GM21529 (cell line): Measurements from ENCODE around the gene RUNDC3A.
A peak's percentile ranks its signal among the peaks of the same experiment; 100 is the strongest.
"Not testable (repeated sequence)": the region's sequence is repeated elsewhere in the genome, so short reads cannot be mapped to it uniquely, and the experiment has no call there.

Experiments used
- ATAC-seq: cut with Tn5 transposase; IDR thresholded peaks from one replicate; pipeline ENCODE4 v1.9.1; 2021; ENCODE audit not compliant: unreplicated experiment

The RUNDC3A gene

GRCh38 chr17:44343510-44344209 is 35.3 kb downstream of the RUNDC3A start:
- ATAC-seq, result no peak

DNA sequence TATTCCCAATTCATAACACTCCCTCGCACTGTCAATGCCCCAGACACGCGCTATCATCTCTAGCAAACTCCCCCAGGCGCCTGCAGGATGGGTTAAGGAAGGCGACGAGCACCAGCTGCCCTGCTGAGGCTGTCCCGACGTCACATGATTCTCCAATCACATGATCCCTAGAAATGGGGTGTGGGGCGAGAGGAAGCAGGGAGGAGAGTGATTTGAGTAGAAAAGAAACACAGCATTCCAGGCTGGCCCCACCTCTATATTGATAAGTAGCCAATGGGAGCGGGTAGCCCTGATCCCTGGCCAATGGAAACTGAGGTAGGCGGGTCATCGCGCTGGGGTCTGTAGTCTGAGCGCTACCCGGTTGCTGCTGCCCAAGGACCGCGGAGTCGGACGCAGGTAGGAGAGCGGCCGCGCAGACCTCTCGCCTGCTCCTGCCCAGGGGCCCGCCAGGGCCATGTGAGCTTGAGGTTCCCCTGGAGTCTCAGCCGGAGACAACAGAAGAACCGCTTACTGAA is 36.6 kb downstream of the RUNDC3A start, which contains the start of gene GRN:
GRN (plus strand) TSS at position 364 of the 515 bp plus-strand sequence. CDS start 3,863 bp downstream, outside the sequence.
- peak; percentile 63 for ATAC-seq

- no peak for ATAC-seq
Observed at GRCh38 chr17:44345454-44346026, 37.1 kb downstream of the RUNDC3A start.

DNA sequence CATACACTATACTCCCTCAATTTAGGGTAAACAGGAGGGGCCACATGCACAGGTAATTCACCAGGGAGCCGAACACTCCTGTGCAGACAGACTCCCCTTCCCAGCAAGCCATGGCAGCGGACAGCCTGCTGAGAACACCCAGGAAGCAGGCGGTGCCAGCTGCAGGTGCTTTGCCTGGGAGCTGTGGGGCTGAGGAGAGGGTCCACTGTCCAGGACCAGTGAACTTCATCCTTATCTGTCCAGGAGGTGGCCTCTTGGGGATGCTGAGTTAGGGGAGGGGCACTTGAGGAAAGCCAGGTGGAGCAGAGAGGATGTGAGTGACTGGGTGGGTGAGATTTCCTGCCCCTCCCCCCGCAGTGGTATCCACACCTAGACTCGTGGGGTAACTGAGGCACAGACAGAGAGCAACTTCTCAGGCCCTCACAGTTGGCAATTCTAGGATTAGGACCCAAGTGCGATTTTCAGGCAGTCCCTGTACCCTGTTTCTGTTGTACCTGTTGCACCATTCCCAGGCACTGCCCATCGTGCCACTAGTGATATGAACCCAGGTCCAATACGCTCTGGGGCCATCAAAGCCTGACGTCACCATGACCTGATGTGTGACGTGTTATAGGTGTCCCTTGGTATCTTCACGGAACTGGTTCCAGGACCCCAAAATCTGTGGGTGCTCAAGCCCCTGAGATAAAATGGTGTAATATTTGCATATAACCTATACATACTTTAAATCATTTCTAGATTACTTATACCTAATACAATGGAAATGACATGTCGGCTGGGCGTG is 37.9 kb downstream of the RUNDC3A start:
- ATAC-seq, result no peak

- ATAC-seq, result not testable (repeated sequence)
Observed at GRCh38 chr17:44347206-44348055, 39.0 kb downstream of the RUNDC3A start.

- peak; percentile 41 for ATAC-seq
Observed at GRCh38 chr17:44348234-44348987, 40.0 kb downstream of the RUNDC3A start.

- no peak for ATAC-seq
Observed at GRCh38 chr17:44348988-44349364, 40.6 kb downstream of the RUNDC3A start.

GRCh38 chr17:44349553-44350070 is 41.2 kb downstream of the RUNDC3A start:
- ATAC-seq, result no peak

DNA sequence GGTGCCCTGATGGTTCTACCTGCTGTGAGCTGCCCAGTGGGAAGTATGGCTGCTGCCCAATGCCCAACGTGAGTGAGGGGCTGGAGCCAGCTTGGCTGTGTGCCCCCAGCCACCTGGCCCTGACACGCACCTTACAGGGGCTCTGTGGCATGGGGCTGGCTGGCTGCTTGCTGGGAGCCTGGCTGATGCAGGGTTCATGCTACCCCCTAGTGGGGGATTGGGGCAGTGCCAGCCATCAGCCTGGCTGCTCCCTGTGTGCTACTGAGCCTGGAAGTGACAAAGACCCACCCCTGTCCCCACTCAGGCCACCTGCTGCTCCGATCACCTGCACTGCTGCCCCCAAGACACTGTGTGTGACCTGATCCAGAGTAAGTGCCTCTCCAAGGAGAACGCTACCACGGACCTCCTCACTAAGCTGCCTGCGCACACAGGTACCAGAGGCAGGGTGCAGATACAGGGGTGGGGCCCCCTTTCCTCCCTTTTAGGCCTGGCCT is 42.4 kb downstream of the RUNDC3A start:
- no peak for ATAC-seq

DNA sequence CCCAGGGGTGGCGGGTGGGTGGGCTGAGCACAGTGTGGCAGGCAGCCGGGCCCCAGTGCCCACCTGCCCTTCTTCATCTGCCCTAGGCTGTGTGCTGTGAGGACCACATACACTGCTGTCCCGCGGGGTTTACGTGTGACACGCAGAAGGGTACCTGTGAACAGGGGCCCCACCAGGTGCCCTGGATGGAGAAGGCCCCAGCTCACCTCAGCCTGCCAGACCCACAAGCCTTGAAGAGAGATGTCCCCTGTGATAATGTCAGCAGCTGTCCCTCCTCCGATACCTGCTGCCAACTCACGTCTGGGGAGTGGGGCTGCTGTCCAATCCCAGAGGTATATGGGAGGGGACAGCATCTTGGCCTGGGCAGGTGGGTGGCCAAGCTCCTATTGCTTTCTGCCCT is 43.1 kb downstream of the RUNDC3A start:
- no peak for ATAC-seq

DNA sequence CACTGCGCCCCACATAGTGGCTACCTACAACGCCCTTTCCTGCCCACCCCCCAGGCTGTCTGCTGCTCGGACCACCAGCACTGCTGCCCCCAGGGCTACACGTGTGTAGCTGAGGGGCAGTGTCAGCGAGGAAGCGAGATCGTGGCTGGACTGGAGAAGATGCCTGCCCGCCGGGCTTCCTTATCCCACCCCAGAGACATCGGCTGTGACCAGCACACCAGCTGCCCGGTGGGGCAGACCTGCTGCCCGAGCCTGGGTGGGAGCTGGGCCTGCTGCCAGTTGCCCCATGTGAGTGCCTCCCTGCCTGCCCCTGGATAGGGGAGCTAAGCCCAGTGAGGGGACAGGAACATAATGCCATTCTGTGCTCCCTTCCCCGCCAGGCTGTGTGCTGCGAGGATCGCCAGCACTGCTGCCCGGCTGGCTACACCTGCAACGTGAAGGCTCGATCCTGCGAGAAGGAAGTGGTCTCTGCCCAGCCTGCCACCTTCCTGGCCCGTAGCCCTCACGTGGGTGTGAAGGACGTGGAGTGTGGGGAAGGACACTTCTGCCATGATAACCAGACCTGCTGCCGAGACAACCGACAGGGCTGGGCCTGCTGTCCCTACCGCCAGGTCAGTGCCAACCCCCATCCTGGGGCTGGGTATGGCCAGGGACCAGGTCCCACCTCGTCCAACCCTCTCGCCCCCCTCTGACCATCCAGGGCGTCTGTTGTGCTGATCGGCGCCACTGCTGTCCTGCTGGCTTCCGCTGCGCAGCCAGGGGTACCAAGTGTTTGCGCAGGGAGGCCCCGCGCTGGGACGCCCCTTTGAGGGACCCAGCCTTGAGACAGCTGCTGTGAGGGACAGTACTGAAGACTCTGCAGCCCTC is 43.8 kb downstream of the RUNDC3A start:
- ATAC-seq, result no peak

DNA sequence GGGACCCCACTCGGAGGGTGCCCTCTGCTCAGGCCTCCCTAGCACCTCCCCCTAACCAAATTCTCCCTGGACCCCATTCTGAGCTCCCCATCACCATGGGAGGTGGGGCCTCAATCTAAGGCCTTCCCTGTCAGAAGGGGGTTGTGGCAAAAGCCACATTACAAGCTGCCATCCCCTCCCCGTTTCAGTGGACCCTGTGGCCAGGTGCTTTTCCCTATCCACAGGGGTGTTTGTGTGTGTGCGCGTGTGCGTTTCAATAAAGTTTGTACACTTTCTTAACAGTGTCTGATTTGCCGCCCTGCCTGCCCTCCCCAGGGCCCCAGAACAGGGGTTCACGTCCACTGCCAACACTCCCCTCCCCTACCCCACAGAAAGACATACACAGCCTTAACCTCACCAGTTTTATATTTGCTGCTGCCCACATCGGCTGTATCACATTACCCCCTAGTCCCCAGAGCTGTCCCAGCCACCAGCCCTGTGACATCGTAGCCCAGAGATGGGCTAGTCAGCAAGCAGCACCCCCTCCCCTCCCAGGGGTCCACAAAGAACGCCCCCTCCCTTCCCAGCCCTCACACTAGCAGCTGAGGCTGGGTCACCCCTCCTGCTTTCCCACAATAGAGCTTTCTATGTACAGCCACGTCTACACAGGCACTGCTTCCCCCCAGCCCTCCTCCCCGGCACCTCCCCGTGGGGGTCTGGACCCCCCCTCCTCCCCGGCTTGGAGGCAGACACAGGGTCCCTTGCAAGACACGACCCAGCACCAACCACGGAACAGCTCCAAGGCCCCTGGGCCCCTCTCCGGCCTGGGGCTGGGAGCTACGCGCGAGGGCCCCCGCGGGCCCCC is 44.6 kb downstream of the RUNDC3A start:
- no peak for ATAC-seq

GRCh38 chr17:44353672-44354331 is 45.4 kb downstream of the RUNDC3A start:
- no peak for ATAC-seq

GRCh38 chr17:44354582-44355561 is 46.5 kb downstream of the RUNDC3A start:
- no peak for ATAC-seq

- ATAC-seq, result no peak
Observed at GRCh38 chr17:44355642-44356099, 47.3 kb downstream of the RUNDC3A start.

DNA sequence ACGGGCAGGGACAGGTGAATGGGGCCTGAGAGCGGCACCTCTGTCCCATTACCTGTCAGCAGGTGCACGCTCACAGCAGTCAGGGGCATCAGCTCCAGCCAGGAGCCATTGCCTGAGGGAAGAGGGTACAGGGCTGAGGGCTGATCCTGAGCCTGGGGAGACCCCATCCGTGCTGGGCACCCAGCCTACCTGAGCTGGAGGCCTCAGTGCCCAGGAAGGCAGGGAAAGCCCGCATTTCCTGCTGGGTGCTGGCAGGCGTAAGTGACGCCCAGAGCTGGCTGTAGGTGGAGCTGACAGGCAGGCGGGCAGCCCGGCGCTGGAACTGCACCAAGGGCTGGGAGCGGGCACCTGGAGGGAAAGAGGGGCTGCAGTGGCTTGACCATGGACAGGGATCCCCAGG is 47.8 kb downstream of the RUNDC3A start:
- no peak for ATAC-seq
